Measurements from ENCODE around the gene CHRNA9.

The CHRNA9 gene

DNA sequence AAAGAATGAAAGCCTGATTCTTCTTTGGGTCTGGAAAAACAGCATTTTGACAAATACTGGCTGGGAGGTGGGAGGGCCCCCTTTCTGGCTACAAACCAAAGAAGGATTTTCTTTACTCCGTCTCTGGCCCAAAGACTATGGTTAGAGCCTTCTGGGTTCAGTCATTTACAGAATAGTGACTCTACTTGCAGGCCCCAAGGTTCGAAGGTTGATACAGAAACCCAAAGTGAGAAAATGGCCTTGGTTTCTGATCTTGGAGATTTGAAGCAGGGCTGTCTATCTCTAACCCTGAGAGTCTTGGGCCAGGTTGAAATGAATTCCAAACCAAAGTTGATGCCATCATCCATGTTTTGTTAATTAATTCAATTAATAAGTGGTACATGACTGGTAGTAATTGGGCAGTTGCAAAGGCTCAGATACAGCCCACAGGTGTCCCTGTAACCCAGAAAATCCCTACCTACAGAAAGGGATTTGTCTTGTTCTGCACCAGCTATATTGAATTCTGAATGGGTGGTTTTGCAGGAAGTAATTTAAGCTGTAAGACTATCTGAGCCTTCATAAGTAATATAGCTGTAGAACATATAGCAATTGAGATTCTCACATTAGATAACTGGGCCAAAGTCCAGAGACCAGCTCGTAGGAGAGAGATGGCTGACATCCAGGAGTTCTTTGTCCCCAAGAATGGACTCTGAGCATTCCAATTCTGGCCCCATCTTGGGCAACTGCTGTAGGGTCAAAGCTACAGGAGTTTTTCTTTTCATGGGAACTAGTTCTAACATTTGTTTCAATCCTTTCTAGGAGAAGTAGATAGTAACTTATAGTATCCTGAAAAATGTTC is 34.5 kb downstream of the CHRNA9 start:
- H3K4me3 ChIP-seq (ENCODE audit: low read depth, low read length) = no peak overlapping the region
- no peak for DNase-seq (ENCODE audit: low read depth)
- TF ChIP-seq, protein P1, sequence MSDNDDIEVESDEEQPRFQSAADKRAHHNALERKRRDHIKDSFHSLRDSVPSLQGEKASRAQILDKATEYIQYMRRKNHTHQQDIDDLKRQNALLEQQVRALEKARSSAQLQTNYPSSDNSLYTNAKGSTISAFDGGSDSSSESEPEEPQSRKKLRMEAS (IDR thresholded peaks at IDR 0.05; ENCODE audit: low read depth, low read length) = no peak
- TF ChIP-seq MYC (IDR thresholded peaks at IDR 0.05; ENCODE audit: low read depth, low read length) = no peak
- TF ChIP-seq POLR2A (IDR thresholded peaks at IDR 0.05; ENCODE audit: extremely low read depth, insufficient read length) = no peak
- TF ChIP-seq, protein P2, sequence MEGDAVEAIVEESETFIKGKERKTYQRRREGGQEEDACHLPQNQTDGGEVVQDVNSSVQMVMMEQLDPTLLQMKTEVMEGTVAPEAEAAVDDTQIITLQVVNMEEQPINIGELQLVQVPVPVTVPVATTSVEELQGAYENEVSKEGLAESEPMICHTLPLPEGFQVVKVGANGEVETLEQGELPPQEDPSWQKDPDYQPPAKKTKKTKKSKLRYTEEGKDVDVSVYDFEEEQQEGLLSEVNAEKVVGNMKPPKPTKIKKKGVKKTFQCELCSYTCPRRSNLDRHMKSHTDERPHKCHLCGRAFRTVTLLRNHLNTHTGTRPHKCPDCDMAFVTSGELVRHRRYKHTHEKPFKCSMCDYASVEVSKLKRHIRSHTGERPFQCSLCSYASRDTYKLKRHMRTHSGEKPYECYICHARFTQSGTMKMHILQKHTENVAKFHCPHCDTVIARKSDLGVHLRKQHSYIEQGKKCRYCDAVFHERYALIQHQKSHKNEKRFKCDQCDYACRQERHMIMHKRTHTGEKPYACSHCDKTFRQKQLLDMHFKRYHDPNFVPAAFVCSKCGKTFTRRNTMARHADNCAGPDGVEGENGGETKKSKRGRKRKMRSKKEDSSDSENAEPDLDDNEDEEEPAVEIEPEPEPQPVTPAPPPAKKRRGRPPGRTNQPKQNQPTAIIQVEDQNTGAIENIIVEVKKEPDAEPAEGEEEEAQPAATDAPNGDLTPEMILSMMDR (IDR thresholded peaks at IDR 0.05; ENCODE audit: low read depth, low read length) = no peak

DNA sequence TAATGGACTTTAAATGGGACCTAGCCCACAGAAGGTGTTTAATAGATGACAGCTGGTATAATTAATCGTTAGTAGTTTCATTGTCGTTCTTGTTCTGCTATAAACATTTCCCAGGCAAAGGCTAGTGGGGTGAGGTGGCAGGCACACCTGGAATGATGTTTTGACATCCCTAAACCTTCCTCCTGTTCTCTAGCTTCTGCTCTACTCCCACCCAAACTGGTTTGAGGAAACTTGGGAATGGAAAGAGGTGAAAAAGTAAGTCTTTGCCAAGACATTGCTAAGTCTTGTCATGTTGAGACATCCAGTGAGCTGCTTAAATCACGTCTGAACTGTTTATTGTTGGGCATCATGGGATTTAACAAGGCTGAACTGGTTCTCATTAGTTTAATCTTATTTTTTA is 37.5 kb downstream of the CHRNA9 start:
- TF ChIP-seq MYC (IDR thresholded peaks at IDR 0.05; ENCODE audit: low read depth, low read length) (no peak), POLR2A (IDR thresholded peaks at IDR 0.05; ENCODE audit: extremely low read depth, insufficient read length) (no peak)
- TF ChIP-seq, protein P1 (IDR thresholded peaks at IDR 0.05; ENCODE audit: low read depth, low read length) = no peak
- TF ChIP-seq, protein P2 (IDR thresholded peaks at IDR 0.05; ENCODE audit: low read depth, low read length) = no peak
- DNase-seq (ENCODE audit: low read depth) = no peak
- H3K4me3 ChIP-seq (ENCODE audit: low read depth, low read length) = no peak overlapping the region

DNA sequence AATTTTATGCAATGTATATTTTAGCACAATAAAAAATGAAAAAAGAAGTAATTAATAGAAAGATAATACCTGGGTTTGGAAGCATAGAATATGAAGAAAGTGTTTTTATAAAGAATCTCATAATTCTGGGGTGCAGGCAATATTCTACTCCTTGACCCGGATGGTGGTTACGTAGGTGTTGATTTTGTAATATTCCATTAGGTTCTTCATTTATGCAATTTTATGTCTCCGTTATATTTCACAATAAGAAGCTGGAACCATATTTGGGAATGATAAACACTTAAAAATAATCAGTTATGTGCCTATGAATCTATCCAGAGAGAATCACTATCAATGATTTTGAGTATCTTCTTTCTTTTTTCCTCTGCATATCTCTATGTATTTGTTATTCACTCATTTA is 38.5 kb downstream of the CHRNA9 start:
- no peak for TF ChIP-seq MYC (IDR thresholded peaks at IDR 0.05; ENCODE audit: low read depth, low read length)
- no peak for DNase-seq (ENCODE audit: low read depth)
- H3K4me3 ChIP-seq (ENCODE audit: low read depth, low read length) = no peak overlapping the region

DNA sequence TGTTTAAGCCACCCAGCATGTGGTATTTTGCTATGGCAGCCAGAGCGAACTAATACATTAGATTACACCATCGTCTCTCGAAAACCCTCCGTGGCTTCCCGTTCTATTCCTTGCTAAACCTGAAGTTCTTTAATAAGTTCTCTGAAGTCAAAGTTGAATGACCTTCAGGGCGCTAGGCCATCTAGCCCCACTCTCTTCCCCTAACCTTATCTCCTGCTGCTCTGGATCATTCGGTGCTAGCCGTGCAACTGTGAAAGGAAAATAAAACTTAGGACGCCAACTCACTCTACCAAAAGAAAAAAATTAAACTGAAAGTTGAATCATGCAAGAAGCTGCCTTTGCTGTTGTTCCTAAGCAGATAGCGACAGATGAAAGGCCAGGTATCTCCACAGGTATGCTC is 40.0 kb downstream of the CHRNA9 start:
- TF ChIP-seq, protein P1 (IDR thresholded peaks at IDR 0.05; ENCODE audit: low read depth, low read length) = no peak
- TF ChIP-seq, protein P2 (IDR thresholded peaks at IDR 0.05; ENCODE audit: low read depth, low read length) = no peak
- TF ChIP-seq POLR2A (IDR thresholded peaks at IDR 0.05; ENCODE audit: extremely low read depth, insufficient read length) = no peak
- no peak for TF ChIP-seq MYC (IDR thresholded peaks at IDR 0.05; ENCODE audit: low read depth, low read length)
- no peak overlapping the region for H3K4me3 ChIP-seq (ENCODE audit: low read depth, low read length)
- DNase-seq (ENCODE audit: low read depth) = no peak

DNA sequence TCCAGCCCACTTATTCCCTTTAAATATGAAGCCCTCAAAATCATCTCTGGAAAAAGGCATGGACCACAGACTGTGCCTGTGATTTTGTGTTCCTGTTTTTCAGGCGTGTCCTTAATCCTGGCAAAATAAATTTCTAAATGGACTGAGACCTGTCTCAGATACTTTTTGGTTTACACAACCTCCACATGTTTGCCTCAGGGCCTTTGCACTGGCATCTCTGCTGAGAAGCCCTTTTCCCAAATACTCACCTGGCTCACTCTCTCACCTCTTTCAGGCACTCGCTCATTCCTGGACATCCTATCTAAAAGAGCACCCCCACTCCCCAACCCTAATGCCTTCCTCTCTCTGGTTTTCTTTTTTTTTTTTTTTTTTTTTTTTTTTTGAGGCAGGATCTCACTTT is 40.5 kb downstream of the CHRNA9 start:
- DNase-seq (ENCODE audit: low read depth) = no peak
- TF ChIP-seq MYC (IDR thresholded peaks at IDR 0.05; ENCODE audit: low read depth, low read length) (no peak), POLR2A (IDR thresholded peaks at IDR 0.05; ENCODE audit: extremely low read depth, insufficient read length) (no peak)
- TF ChIP-seq, protein P1 (IDR thresholded peaks at IDR 0.05; ENCODE audit: low read depth, low read length) = no peak
- TF ChIP-seq, protein P2 (IDR thresholded peaks at IDR 0.05; ENCODE audit: low read depth, low read length) = no peak
- no peak overlapping the region for H3K4me3 ChIP-seq (ENCODE audit: low read depth, low read length)

DNA sequence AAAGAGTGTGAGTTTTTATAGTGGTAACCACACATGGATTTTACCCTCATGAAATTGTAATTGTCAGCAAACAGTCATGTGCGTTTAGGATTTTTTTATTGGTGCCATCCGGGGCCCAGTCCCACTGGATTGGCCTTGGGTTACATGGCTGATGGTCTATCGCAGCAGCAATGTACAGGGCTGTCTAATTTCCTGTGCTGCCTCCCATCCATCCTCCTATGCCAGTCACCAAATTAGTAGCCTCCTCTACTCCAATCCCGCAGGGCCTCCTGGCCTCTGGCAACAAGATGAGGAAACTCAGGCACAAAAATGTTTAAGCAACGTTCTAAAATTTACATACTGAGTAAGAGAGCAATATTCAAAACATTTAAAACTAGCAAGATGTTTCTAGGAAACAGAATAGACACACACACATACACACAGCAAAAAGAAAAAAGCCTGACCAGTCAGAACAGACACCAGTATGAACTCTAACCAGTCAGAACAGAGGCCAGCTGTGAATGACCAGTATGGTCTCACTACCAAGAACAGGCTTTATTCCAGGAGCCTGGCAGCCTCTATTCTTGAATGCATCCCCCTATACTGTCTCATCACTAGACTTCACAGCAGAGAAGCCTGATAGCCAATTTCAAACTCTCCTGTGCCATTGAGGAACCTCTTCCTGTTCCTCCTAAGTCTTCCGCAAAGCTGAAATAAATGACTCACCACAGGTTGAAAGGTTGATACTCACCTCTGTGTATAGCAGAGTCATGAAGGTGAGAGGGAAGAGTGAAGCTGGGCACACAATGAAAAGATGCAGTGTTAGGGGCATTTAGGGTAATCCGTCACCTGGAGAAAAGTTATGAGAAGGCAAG is 42.6 kb downstream of the CHRNA9 start:
- no peak for TF ChIP-seq MYC (IDR thresholded peaks at IDR 0.05; ENCODE audit: low read depth, low read length)
- TF ChIP-seq, protein P1 (IDR thresholded peaks at IDR 0.05; ENCODE audit: low read depth, low read length) = no peak
- TF ChIP-seq, protein P2 (IDR thresholded peaks at IDR 0.05; ENCODE audit: low read depth, low read length) = no peak
- TF ChIP-seq POLR2A (IDR thresholded peaks at IDR 0.05; ENCODE audit: extremely low read depth, insufficient read length) = no peak
- no peak for DNase-seq (ENCODE audit: low read depth)
- H3K4me3 ChIP-seq (ENCODE audit: low read depth, low read length) = no peak overlapping the region

Data from NB4 (cell line).